Measurements from ENCODE around the gene MINDY1. TPM values are rescaled to one million over a fixed set of nuclear protein-coding genes. Genes with fewer than 3 reads are reported as not detected.

Gene MINDY1
- total and polyA plus RNA-seq, 9 of the 15 experiments (the other 6 are each of a cell fraction or from before 2014, with no cell fraction given) = 0.49 to 11.0 (median 6.0) TPM

- peak; percentile 55; the same call in 1 of the 2 replicates for TF ChIP-seq PYGO2 (tag; IDR thresholded peaks at IDR 0.05)
- TF ChIP-seq TCF15 (CRISPR knock-in tag; IDR thresholded peaks at IDR 0.05) = no peak
- TF ChIP-seq NONO (IDR thresholded peaks at IDR 0.05; ENCODE audit: low read depth in 2 of 2, low read length in 1 of 2) = peak in 1 of 2 experiments; percentile 77; a peak in 1 of 4 replicates
- TF ChIP-seq BHLHE40 (IDR thresholded peaks at IDR 0.05; ENCODE audit: low read length) = peak; percentile 82
- TF ChIP-seq ZNF395 (CRISPR knock-in tag; IDR thresholded peaks at IDR 0.05) = peak; percentile 82; the same call in 1 of the 2 replicates
- TF ChIP-seq ZNF277 (CRISPR knock-in tag; IDR thresholded peaks at IDR 0.05; ENCODE audit: borderline replicate concordance) = no peak
- no peak for TF ChIP-seq ZNF436 (CRISPR knock-in tag; IDR thresholded peaks at IDR 0.05)
Measured at GRCh38 chr1:150976879-150977694, 29.6 kb downstream of the MINDY1 start (continued).

Data from K562 (cell line).